Lower leg skin (tissue), 3 donors: ENCODE results near the gene PLXDC2.

Experiments
- POLR2A ChIP-seq, 2 donors: fragments of 450-650 bp; IDR thresholded peaks; one replicate each; pipeline ENCODE4 v1.6.1; 2016 to 2017; ENCODE audit warnings: antibody characterized with exemption in 2 of 2, mild to moderate bottlenecking in 1 of 2, moderate library complexity in 1 of 2
- TF ChIP-seq, protein P1 (sequence below), 3 donors: fragments of 450-650 bp; IDR thresholded peaks; one replicate each; pipeline ENCODE4 v1.5.1; 2016; ENCODE audit warnings: antibody characterized with exemption in 3 of 3, mild to moderate bottlenecking in 3 of 3, moderate library complexity in 2 of 3

GRCh38 chr10:19782430-19783089 lies 33.7 kb upstream of the PLXDC2 start:
- TF ChIP-seq, protein P1, sequence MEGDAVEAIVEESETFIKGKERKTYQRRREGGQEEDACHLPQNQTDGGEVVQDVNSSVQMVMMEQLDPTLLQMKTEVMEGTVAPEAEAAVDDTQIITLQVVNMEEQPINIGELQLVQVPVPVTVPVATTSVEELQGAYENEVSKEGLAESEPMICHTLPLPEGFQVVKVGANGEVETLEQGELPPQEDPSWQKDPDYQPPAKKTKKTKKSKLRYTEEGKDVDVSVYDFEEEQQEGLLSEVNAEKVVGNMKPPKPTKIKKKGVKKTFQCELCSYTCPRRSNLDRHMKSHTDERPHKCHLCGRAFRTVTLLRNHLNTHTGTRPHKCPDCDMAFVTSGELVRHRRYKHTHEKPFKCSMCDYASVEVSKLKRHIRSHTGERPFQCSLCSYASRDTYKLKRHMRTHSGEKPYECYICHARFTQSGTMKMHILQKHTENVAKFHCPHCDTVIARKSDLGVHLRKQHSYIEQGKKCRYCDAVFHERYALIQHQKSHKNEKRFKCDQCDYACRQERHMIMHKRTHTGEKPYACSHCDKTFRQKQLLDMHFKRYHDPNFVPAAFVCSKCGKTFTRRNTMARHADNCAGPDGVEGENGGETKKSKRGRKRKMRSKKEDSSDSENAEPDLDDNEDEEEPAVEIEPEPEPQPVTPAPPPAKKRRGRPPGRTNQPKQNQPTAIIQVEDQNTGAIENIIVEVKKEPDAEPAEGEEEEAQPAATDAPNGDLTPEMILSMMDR (IDR thresholded peaks at IDR 0.05): no peak
- TF ChIP-seq POLR2A (IDR thresholded peaks at IDR 0.05): no peak
